GM12892 (cell line): ENCODE results near the gene ZNF805.
"Not testable (repeated sequence)": the region's sequence is repeated elsewhere in the genome, so short reads cannot be mapped to it uniquely, and the experiment has no call there.

Experiments used
- POLR2A ChIP-seq: IDR thresholded peaks from 2 replicates; pipeline ENCODE4 v1.6.1; 2011; ENCODE audit warnings: low read depth, low read length, control low read depth
- POLR2AphosphoS5 ChIP-seq: IDR thresholded peaks from 2 replicates; pipeline ENCODE4 v1.6.1; 2011; ENCODE audit warnings: low read depth, low read length, control low read depth

- TF ChIP-seq POLR2A, POLR2AphosphoS5: not testable (repeated sequence)
These were observed 13.3 kb downstream of the ZNF805 start for GRCh38 chr19:57253767-57254166.
